Sigmoid colon (tissue), 7 donors: ENCODE data around the gene NCKAP5. TPM values are rescaled to one million over a fixed set of nuclear protein-coding genes. Genes with fewer than 3 reads are reported as not detected.

Experiments used
- DNase-seq: peaks from one replicate; pipeline ENCODE4 v3.0.0-alpha.2; 2019
- H3K27ac ChIP-seq, 4 donors: fragments of 200-600 bp; sonication (generic); one replicate each; pipeline ENCODE4 v1.5.1; 2016 to 2019; ENCODE audit warnings: mild to moderate bottlenecking in 1 of 4
- H3K27me3 ChIP-seq, 3 donors: fragments of 200-600 bp; sonication (generic); one replicate each; pipeline ENCODE4 v1.5.1; 2019; ENCODE audit warnings: mild to moderate bottlenecking in 1 of 3
- H3K36me3 ChIP-seq, 4 donors: fragments of 200-600 bp; sonication (generic); one replicate each; pipeline ENCODE4 v1.5.1; 2016 to 2019
- H3K4me1 ChIP-seq, 4 donors: fragments of 200-600 bp; sonication (generic); one replicate each; pipeline ENCODE4 v1.5.1; 2017 to 2019
- H3K4me3 ChIP-seq, 4 donors: fragments of 200-600 bp; sonication (generic); one replicate each; pipeline ENCODE4 v1.5.1; 2017 to 2019; ENCODE audit warnings: mild to moderate bottlenecking in 2 of 4, moderate library complexity in 1 of 4
- H3K9me3 ChIP-seq, 4 donors: fragments of 200-600 bp in 3 of 4; sonication (generic) in 3 of 4; one replicate each; pipeline versions ENCODE4 v1.5.1 to v1.6.1; 2013 to 2019
- CTCF ChIP-seq, 4 experiments: fragments of 450-650 bp in 3 of 4; fragments of 200-600 bp in 1 of 4; IDR thresholded peaks; one replicate each; pipeline ENCODE4 v1.5.1; 2016 to 2019; ENCODE audit warnings: antibody characterized with exemption in 4 of 4, mild to moderate bottlenecking in 3 of 4, moderate library complexity in 2 of 4
- EP300 ChIP-seq, 4 donors: sonication (generic); formaldehyde crosslinking; IDR thresholded peaks; one replicate each; pipeline ENCODE4 v1.6.1; 2017; ENCODE audit warnings: antibody characterized with exemption in 4 of 4
- POLR2A ChIP-seq, 2 donors: fragments of 450-650 bp; IDR thresholded peaks; one replicate each; pipeline ENCODE4 v1.6.1; 2016; ENCODE audit warnings: antibody characterized with exemption in 2 of 2, mild to moderate bottlenecking in 2 of 2, moderate library complexity in 2 of 2
- POLR2AphosphoS5 ChIP-seq, 4 donors: sonication (generic); formaldehyde crosslinking; IDR thresholded peaks; one replicate each; pipeline ENCODE4 v1.6.1; 2017; ENCODE audit warnings: antibody characterized with exemption in 4 of 4
- WGBS, 2 donors: extraction: QIAGEN DNeasy Blood & Tissue Kit; methylation state at CpG; one replicate each; pipeline ENCODE4 v1.1.7; 2013; 5-methylcytosine and 5-hydroxymethylcytosine counted together
- intact Hi-C: fragments of 100-400 bp; cut with DNase I; formaldehyde crosslinking; loops from one replicate; pipeline ENCODE4 v1.15.1; 2023
- polyA plus RNA-seq, 3 donors: library from polyadenylated mRNA; stranded (reverse); fragments of 200-250 nt; gene quantifications; one replicate each; pipeline ENCODE4 v1.2.3, GENCODE V29; 2013
- total RNA-seq, 4 donors: library from RNA; depleted of rRNA; stranded (reverse); fragments of >200 nt; gene quantifications; one replicate each; pipeline ENCODE4 v1.1.0, GENCODE V29; 2016
- donor health status: healthy with polysubstance abuse.
- donor health status: Bipolar disorder and iron deficiency.
- donor health status: healthy.

The NCKAP5 gene
- total and polyA plus RNA-seq, 7 donors: under 0.01 to 3.7 (median 0.60) TPM

- 95 to 97% methylated on average over 6 of the region's 6 CpGs for WGBS, 2 donors
- no peak overlapping the region for H3K4me3 ChIP-seq
- no peak for DNase-seq
These were observed 51.7 kb downstream of the NCKAP5 start for GRCh38 chr2:133516405-133517026.

GRCh38 chr2:133515271-133515670, 53.0 kb downstream of the NCKAP5 start:
- no peaks in the 10 kb centered on the region for H3K27me3 ChIP-seq
- 87 to 91% methylated on average over 2 of the region's 2 CpGs for WGBS, 2 donors
- H3K4me1 ChIP-seq: no peaks in the 10 kb centered on the region
- H3K36me3 ChIP-seq: no peaks in the 10 kb centered on the region
- no peak overlapping the region for H3K27ac ChIP-seq
- intact Hi-C loops: no loop called here
- no peaks in the 10 kb centered on the region for H3K9me3 ChIP-seq
- no peak for TF ChIP-seq POLR2A (IDR thresholded peaks at IDR 0.05)
- TF ChIP-seq EP300 (IDR thresholded peaks at IDR 0.05): no peak
- no peak for TF ChIP-seq POLR2AphosphoS5 (IDR thresholded peaks at IDR 0.05)
- no peak for TF ChIP-seq CTCF (IDR thresholded peaks at IDR 0.05)
- DNase-seq: no peak
- H3K4me3 ChIP-seq: no peak overlapping the region

More at GRCh38 chr2:133516405-133517026, 51.7 kb downstream of the NCKAP5 start:
- no peaks in the 10 kb centered on the region for H3K9me3 ChIP-seq
- H3K27ac ChIP-seq: no peak overlapping the region
- TF ChIP-seq POLR2A (IDR thresholded peaks at IDR 0.05) (no peak), CTCF (IDR thresholded peaks at IDR 0.05) (no peak), EP300 (IDR thresholded peaks at IDR 0.05) (no peak), POLR2AphosphoS5 (IDR thresholded peaks at IDR 0.05) (no peak)
- H3K4me1 ChIP-seq: no peaks in the 10 kb centered on the region
- no peaks in the 10 kb centered on the region for H3K27me3 ChIP-seq
- H3K36me3 ChIP-seq: no peaks in the 10 kb centered on the region
- intact Hi-C loops: no loop called here

GRCh38 chr2:133513893-133514292, 54.4 kb downstream of the NCKAP5 start:
- H3K36me3 ChIP-seq: no peaks in the 10 kb centered on the region
- intact Hi-C loops: no loop called here
- H3K9me3 ChIP-seq: no peaks in the 10 kb centered on the region
- DNase-seq: no peak
- H3K27ac ChIP-seq: no peak overlapping the region
- 92 to 95% methylated on average over 8 of the region's 8 CpGs for WGBS, 2 donors
- H3K4me1 ChIP-seq: no peaks in the 10 kb centered on the region
- no peak overlapping the region for H3K4me3 ChIP-seq
- TF ChIP-seq CTCF (IDR thresholded peaks at IDR 0.05) (no peak), EP300 (IDR thresholded peaks at IDR 0.05) (no peak), POLR2AphosphoS5 (IDR thresholded peaks at IDR 0.05) (no peak), POLR2A (IDR thresholded peaks at IDR 0.05) (no peak)
- H3K27me3 ChIP-seq: no peaks in the 10 kb centered on the region

- H3K27me3 ChIP-seq: no peaks in the 10 kb centered on the region
- intact Hi-C loops: no loop called here
- DNase-seq: no peak
- no peak overlapping the region for H3K27ac ChIP-seq
- no peaks in the 10 kb centered on the region for H3K9me3 ChIP-seq
- WGBS, 2 donors: 92 to 94% methylated on average over 4 of the region's 4 CpGs
- no peaks in the 10 kb centered on the region for H3K36me3 ChIP-seq
- no peaks in the 10 kb centered on the region for H3K4me1 ChIP-seq
- TF ChIP-seq POLR2AphosphoS5 (IDR thresholded peaks at IDR 0.05) (no peak), POLR2A (IDR thresholded peaks at IDR 0.05) (no peak), EP300 (IDR thresholded peaks at IDR 0.05) (no peak), CTCF (IDR thresholded peaks at IDR 0.05) (no peak)
- no peak overlapping the region for H3K4me3 ChIP-seq
These were observed 56.1 kb downstream of the NCKAP5 start for GRCh38 chr2:133512121-133512520.

GRCh38 chr2:133511679-133512078, 56.6 kb downstream of the NCKAP5 start:
- Histone ChIP-seq H3K4me3 (no peak overlapping the region), H3K4me1 (no peaks in the 10 kb centered on the region), H3K27ac (no peak overlapping the region), H3K27me3 (no peaks in the 10 kb centered on the region), H3K9me3 (no peaks in the 10 kb centered on the region), H3K36me3 (no peaks in the 10 kb centered on the region)
- TF ChIP-seq POLR2A (IDR thresholded peaks at IDR 0.05) (no peak), CTCF (IDR thresholded peaks at IDR 0.05) (no peak), POLR2AphosphoS5 (IDR thresholded peaks at IDR 0.05) (no peak)
- no peak for DNase-seq
- intact Hi-C loops: no loop called here
- WGBS, 2 donors: 0 to 51% methylated on average over 1 of the region's 1 CpG
